ENCODE results near the gene MBNL2.

The MBNL2 gene

GRCh38 chr13:97185751-97186150 is 36.4 kb upstream of the MBNL2 start:
- TF ChIP-seq POLR2AphosphoS5 (IDR thresholded peaks at IDR 0.05; ENCODE audit: low read depth) (no peak), SPI1 (IDR thresholded peaks at IDR 0.05; ENCODE audit: borderline replicate concordance, low read depth) (no peak), GABPA (IDR thresholded peaks at IDR 0.05; ENCODE audit: low read depth) (no peak), CTCF (IDR thresholded peaks at IDR 0.05; ENCODE audit: insufficient read depth, low read length) (no peak), REST (IDR thresholded peaks at IDR 0.05; ENCODE audit: insufficient replicate concordance, low read depth) (no peak)
- peaks cover 29% of the 10 kb centered on the region for H3K27me3 ChIP-seq (ENCODE audit: insufficient read depth, poor library complexity, severe bottlenecking)
- H3K4me3 ChIP-seq (replicated peaks; ENCODE audit: insufficient read depth, low read length): no peak overlapping the region
- DNase-seq (ENCODE audit: low read depth in 1 of 2, low spot score in 1 of 2): no peak
- no peak overlapping the region for H3K27ac ChIP-seq (replicated peaks)

GRCh38 chr13:97188207-97188606 is 33.9 kb upstream of the MBNL2 start:
- no peak overlapping the region for H3K27ac ChIP-seq (replicated peaks)
- DNase-seq (ENCODE audit: low read depth in 1 of 2, low spot score in 1 of 2): no peak
- H3K4me3 ChIP-seq (replicated peaks; ENCODE audit: insufficient read depth, low read length): no peak overlapping the region
- H3K27me3 ChIP-seq (ENCODE audit: insufficient read depth, poor library complexity, severe bottlenecking): peaks cover 33% of the 10 kb centered on the region
- TF ChIP-seq GABPA (IDR thresholded peaks at IDR 0.05; ENCODE audit: low read depth): no peak

GRCh38 chr13:97189928-97190327 is 32.2 kb upstream of the MBNL2 start:
- H3K4me3 ChIP-seq (replicated peaks; ENCODE audit: insufficient read depth, low read length): no peak overlapping the region
- DNase-seq (ENCODE audit: low read depth in 1 of 2, low spot score in 1 of 2): no peak
- TF ChIP-seq SPI1 (IDR thresholded peaks at IDR 0.05; ENCODE audit: borderline replicate concordance, low read depth) (no peak), REST (IDR thresholded peaks at IDR 0.05; ENCODE audit: insufficient replicate concordance, low read depth) (no peak), GABPA (IDR thresholded peaks at IDR 0.05; ENCODE audit: low read depth) (no peak), POLR2AphosphoS5 (IDR thresholded peaks at IDR 0.05; ENCODE audit: low read depth) (no peak), CTCF (IDR thresholded peaks at IDR 0.05; ENCODE audit: insufficient read depth, low read length) (no peak)

GRCh38 chr13:97191142-97191541 is 31.0 kb upstream of the MBNL2 start:
- no peak for TF ChIP-seq POLR2AphosphoS5 (IDR thresholded peaks at IDR 0.05; ENCODE audit: low read depth)
- no peak for TF ChIP-seq REST (IDR thresholded peaks at IDR 0.05; ENCODE audit: insufficient replicate concordance, low read depth)
- TF ChIP-seq SPI1 (IDR thresholded peaks at IDR 0.05; ENCODE audit: borderline replicate concordance, low read depth): no peak
- no peak for TF ChIP-seq CTCF (IDR thresholded peaks at IDR 0.05; ENCODE audit: insufficient read depth, low read length)
- no peak for TF ChIP-seq GABPA (IDR thresholded peaks at IDR 0.05; ENCODE audit: low read depth)
- H3K27ac ChIP-seq (replicated peaks): no peak overlapping the region
- no peak overlapping the region for H3K4me3 ChIP-seq (replicated peaks; ENCODE audit: insufficient read depth, low read length)
- DNase-seq (ENCODE audit: low read depth in 1 of 2, low spot score in 1 of 2): no peak
- H3K27me3 ChIP-seq (ENCODE audit: insufficient read depth, poor library complexity, severe bottlenecking): peaks cover 19% of the 10 kb centered on the region

More at GRCh38 chr13:97189928-97190327, 32.2 kb upstream of the MBNL2 start:
- Histone ChIP-seq H3K27me3 (ENCODE audit: insufficient read depth, poor library complexity, severe bottlenecking) (peaks cover 28% of the 10 kb centered on the region), H3K27ac (replicated peaks) (no peak overlapping the region)

Data from HL-60 (cell line).